ENCODE measurements around the gene SF1. TPM values are rescaled to one million over a fixed set of nuclear protein-coding genes. Genes with fewer than 3 reads are reported as not detected.

Gene SF1
- total RNA-seq, 2 donors from 2014 or later: 331 to 399 TPM

DNA sequence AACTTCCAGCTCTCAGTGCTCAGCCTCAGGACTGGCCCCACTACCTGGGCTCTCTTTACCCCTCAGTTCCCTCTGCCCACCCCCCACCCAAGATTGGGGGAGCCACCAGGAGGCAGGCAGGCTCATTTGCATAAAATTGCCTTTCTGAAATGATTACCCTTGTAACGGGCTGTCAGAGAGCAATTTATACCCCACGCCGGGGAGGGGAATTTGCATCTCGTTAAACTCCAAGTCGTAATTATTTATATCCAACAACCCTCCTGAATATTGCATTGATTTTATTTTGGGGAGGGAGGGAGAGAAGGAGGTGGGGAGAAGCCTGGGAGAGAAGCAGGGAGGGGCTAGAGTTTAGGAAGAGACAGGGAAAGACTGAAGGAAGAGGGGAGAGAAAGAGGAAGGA, 63.7 kb downstream of the SF1 start:
- Mint-ChIP-seq H3K9me3 (no peaks in the 10 kb centered on the region), H3K27ac (no peak overlapping the region), H3K4me3 (no peak overlapping the region), H3K4me1 (peaks cover 11% of the 10 kb centered on the region), H3K27me3 (ENCODE audit: insufficient read depth) (peaks cover 94% of the 10 kb centered on the region), H3K36me3 (ENCODE audit: low read depth) (no peaks in the 10 kb centered on the region)
- no peak overlapping the region for H3K27ac ChIP-seq (ENCODE audit: low read depth, low read length)
- peaks cover 99% of the 10 kb centered on the region for H3K27me3 ChIP-seq (ENCODE audit: control insufficient read depth, insufficient read depth, low read length, poor library complexity, severe bottlenecking)
- TF ChIP-seq CTCF (conservative IDR thresholded peaks at IDR 0.05): no peak
- no peak overlapping the region for H3K9ac ChIP-seq (ENCODE audit: extremely low read depth, low read length, poor library complexity, severe bottlenecking)
- H3K4me3 ChIP-seq (ENCODE audit: low read length): no peak overlapping the region
- H3K36me3 ChIP-seq (ENCODE audit: control insufficient read depth, insufficient read depth, low read length): no peaks in the 10 kb centered on the region
- 77% methylated on average over 5 of the region's 5 CpGs; no CpG with 5 or more reads in 1 of the 2 experiments for WGBS, 2 experiments (ENCODE audit: insufficient coverage in 1 of 2, insufficient read length in 1 of 2)
- no peaks in the 10 kb centered on the region for H3K9me3 ChIP-seq (ENCODE audit: control insufficient read depth, low read length)
- H3K4me1 ChIP-seq (ENCODE audit: control insufficient read depth, insufficient read depth, low read length): no peaks in the 10 kb centered on the region
- DNase-seq: no peak

Other genes starting within 250 kb of the SF1 start
- not detected for gene SLC22A11, start 222.6 kb downstream of the SF1 start, total RNA-seq
- gene SLC22A12, start 187.3 kb downstream of the SF1 start, total RNA-seq: not detected
- gene NRXN2, start 55.3 kb downstream of the SF1 start, total RNA-seq: 1 to 10 TPM in 1 of 2 donors, under 1 TPM in 1; 1.00 to 1.5 TPM
- gene RASGRP2, start 34.4 kb downstream of the SF1 start, total RNA-seq: 1 to 10 TPM in 1 of 2 donors, under 1 TPM in 1; 0.86 to 1.9 TPM
- 1 to 10 TPM; 1.1 to 1.2 TPM for gene PYGM, start 18.6 kb downstream of the SF1 start, total RNA-seq
- 10 to 100 TPM; 24.7 to 32.4 TPM for gene MAP4K2, start 24.7 kb upstream of the SF1 start, total RNA-seq
- 10 to 100 TPM; 44.5 to 48.7 TPM for gene MEN1, start 32.0 kb upstream of the SF1 start, total RNA-seq
- gene CDC42BPG, start 66.1 kb upstream of the SF1 start, total RNA-seq: 10 to 100 TPM; 11.1 to 12.6 TPM
- 10 to 100 TPM; 39.7 to 43.8 TPM for gene EHD1, start 100.1 kb upstream of the SF1 start, total RNA-seq
- gene ATG2A, start 138.7 kb upstream of the SF1 start, total RNA-seq: 10 to 100 TPM; 17.0 to 23.0 TPM
- gene PPP2R5B, start 146.1 kb upstream of the SF1 start, total RNA-seq: 1 to 10 TPM; 2.8 to 3.3 TPM
- under 1 TPM in 1 of 2 donors, not detected in 1; 0.77 TPM for gene GPHA2, start 157.4 kb upstream of the SF1 start, total RNA-seq
- gene MAJIN, start 193.6 kb upstream of the SF1 start, total RNA-seq: not detected
- gene BATF2, start 218.4 kb upstream of the SF1 start, total RNA-seq: under 1 TPM in 1 of 2 donors, not detected in 1; 0.27 TPM
- 100 to 1,000 TPM; 127 to 199 TPM for gene ARL2, start 235.6 kb upstream of the SF1 start, total RNA-seq
- 10 to 100 TPM; 14.2 to 16.4 TPM for gene SNX15, start 248.9 kb upstream of the SF1 start, total RNA-seq

Measured in endodermal cell (in vitro differentiated cells).